ENCODE results near the gene ADCY3.

GRCh38 chr2:24845691-24846090 lies 74.3 kb downstream of the ADCY3 start:
- no peak for TF ChIP-seq CTCF (IDR thresholded peaks at IDR 0.05; ENCODE audit: poor library complexity)
- no peak for TF ChIP-seq EZH2 (IDR thresholded peaks at IDR 0.05; ENCODE audit: borderline replicate concordance)
- no peak for TF ChIP-seq EZH2phosphoT487 (IDR thresholded peaks at IDR 0.05; ENCODE audit: low read depth, severe bottlenecking, unreplicated experiment)
